HL-60 (cell line): ENCODE data around the gene MAPK11.

ENCODE experiments used
- DNase-seq, 2 experiments: peaks; one replicate each; pipeline ENCODE4 v3.0.0-alpha.2; 2010 to 2020; ENCODE audit warnings: low read depth in 1 of 2, low spot score in 1 of 2
- H3K27ac ChIP-seq: fragments of 250-450 bp; sonication (Bioruptor Pico); replicated peaks from 2 replicates; pipeline ENCODE4 v1.5.1; 2020; ENCODE audit warnings: mild to moderate bottlenecking, moderate library complexity
- H3K27me3 ChIP-seq: fragments of 250-450 bp; sonication (Bioruptor Pico); 2 replicates; pipeline ENCODE4 v1.5.1; 2021; ENCODE audit warnings: mild to moderate bottlenecking, moderate library complexity; ENCODE audit not compliant: insufficient read depth, poor library complexity, severe bottlenecking
- H3K4me3 ChIP-seq: replicated peaks from 2 replicates; pipeline ENCODE4 v1.5.1; 2011; ENCODE audit warnings: mild to moderate bottlenecking, control low read depth, low read length; ENCODE audit not compliant: insufficient read depth
- GABPA ChIP-seq: IDR thresholded peaks from 2 replicates; pipeline ENCODE4 v1.6.1; 2012; ENCODE audit warnings: low read depth
- POLR2AphosphoS5 ChIP-seq: IDR thresholded peaks from 2 replicates; pipeline ENCODE4 v1.6.1; 2012; ENCODE audit warnings: low read depth
- REST ChIP-seq: IDR thresholded peaks from 2 replicates; pipeline ENCODE4 v1.6.1; 2012; ENCODE audit warnings: low read depth; ENCODE audit not compliant: insufficient replicate concordance
- SPI1 ChIP-seq: IDR thresholded peaks from 2 replicates; pipeline ENCODE4 v1.6.1; 2012; ENCODE audit warnings: low read depth, mild to moderate bottlenecking, borderline replicate concordance
- TF ChIP-seq, protein P1 (sequence below): IDR thresholded peaks from one replicate; pipeline ENCODE4 v1.5.1; 2011; ENCODE audit warnings: low read length, control low read depth, inconsistent platforms; ENCODE audit not compliant: insufficient read depth

The MAPK11 gene

DNA sequence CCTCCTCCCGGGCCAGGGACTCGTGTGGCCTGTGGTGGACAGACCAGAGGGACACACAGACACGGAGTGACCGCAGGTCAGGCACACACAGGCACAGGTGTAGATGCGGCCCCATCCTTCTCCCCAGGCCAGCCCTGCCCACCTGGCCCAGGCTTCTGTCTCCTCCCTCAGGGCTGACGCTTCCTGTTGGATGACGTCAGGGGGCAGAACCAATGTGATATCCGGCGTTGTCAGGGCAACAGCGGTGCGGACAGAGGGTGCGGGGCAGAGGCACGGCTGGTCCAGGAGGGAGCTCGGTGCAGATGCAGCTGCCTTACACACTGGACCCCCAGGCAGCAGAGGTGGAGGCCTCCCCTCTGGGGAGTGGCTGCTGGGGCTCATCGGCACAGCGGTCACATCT lies 22.4 kb downstream of the MAPK11 start:
- Histone ChIP-seq H3K27me3 (no peaks in the 10 kb centered on the region), H3K27ac (no peak overlapping the region; the same call in 1 of the 2 replicates), H3K4me3 (no peak overlapping the region)
- peak in 1 of 2 experiments; percentile 62 for DNase-seq
- TF ChIP-seq POLR2AphosphoS5 (peak; percentile 39; the same call in 1 of the 2 replicates), GABPA (no peak), SPI1 (no peak)
- TF ChIP-seq, protein P1, sequence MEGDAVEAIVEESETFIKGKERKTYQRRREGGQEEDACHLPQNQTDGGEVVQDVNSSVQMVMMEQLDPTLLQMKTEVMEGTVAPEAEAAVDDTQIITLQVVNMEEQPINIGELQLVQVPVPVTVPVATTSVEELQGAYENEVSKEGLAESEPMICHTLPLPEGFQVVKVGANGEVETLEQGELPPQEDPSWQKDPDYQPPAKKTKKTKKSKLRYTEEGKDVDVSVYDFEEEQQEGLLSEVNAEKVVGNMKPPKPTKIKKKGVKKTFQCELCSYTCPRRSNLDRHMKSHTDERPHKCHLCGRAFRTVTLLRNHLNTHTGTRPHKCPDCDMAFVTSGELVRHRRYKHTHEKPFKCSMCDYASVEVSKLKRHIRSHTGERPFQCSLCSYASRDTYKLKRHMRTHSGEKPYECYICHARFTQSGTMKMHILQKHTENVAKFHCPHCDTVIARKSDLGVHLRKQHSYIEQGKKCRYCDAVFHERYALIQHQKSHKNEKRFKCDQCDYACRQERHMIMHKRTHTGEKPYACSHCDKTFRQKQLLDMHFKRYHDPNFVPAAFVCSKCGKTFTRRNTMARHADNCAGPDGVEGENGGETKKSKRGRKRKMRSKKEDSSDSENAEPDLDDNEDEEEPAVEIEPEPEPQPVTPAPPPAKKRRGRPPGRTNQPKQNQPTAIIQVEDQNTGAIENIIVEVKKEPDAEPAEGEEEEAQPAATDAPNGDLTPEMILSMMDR, result no peak

DNA sequence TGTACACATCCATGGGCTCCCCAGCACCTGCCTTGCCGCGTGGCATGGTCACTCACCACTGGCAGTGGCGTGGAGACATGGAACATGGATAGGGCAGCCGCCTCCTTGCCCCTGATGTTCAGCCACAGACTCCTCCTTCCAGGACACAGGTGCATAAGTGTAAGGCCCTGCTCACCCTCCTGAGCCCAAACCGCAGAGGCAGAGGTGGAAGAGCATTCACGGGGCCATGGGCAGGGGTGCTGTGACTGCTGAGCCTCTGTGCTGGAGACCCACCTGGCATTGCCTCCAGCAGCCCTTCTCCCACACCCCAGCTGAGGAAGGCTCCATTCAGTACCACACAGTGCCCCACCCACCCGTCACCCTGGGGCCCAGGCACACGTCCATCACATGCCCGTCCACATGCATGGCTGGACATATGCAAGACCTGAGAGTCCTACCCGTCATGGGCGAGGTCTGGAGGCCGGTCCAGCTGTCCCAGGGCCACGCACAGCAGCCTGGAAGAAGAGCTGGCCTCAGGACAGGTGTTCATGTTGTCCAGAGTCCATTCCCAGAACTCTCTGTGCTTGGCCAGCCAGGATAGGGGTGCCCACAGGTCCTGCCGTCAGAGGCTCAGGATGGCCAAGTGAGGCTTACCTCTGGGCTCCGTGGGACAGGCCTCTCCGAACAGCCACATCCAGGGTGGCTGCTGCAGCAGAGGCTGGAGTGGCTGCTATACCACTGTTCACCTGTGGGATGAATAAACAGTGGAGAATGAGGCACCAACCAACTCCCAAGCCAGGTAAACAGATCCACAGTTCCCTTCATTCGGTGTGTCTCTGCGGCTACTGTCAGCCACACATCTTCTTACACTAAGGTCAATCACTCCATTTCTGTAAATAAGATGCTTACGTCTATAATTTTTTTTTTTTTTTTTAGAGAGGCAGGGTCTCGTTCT lies 23.7 kb downstream of the MAPK11 start:
- Histone ChIP-seq H3K27ac (no peak overlapping the region), H3K4me3 (no peak overlapping the region), H3K27me3 (no peaks in the 10 kb centered on the region)
- no peak for DNase-seq
- TF ChIP-seq REST (no peak), GABPA (no peak), POLR2AphosphoS5 (no peak), SPI1 (no peak)
- TF ChIP-seq, protein P1, result no peak

DNA sequence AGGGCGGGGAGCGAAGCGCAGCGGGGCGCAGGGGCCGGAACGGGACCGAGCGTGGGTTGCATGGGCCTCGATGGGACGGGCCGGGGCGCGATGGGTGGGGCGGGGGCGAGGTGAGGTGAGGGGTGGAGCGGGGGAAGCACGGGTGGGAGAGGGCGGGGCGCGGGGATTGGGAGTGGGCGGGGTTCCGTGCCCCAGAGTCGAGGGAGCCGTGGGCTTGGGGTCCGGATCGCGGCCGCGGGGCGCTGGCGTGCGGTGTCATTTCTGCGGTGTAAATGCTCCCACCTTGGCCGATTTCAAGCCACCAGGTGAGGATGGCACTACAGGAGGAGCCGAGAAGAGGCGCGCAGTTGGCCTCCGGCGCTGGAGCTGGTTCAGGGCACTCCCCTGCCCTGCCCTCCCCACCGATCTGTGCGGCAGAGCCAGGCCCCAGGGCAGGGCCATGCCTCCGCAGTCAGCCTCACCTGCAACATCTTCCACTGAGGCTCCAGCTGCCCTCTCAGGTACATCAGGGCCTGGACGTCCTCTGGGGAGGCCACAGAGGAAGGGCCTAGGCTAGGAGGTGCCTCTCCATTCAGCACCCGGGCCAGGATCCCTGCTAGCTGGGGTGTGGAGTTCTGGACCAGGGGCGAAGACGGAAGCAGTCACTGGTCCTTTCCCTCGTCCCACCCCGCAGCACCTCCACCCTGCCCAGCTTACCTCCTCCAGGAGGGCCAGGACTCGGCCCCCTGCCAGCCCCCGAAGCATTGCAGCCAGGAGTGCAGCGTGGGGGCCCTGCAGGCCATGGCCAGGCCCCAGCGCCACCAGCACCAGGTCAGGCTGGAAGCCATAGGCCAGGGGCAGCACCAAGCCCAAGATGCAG lies 24.7 kb downstream of the MAPK11 start:
- H3K27ac ChIP-seq, result peak overlapping the region; percentile 82
- TF ChIP-seq REST, result no peak
- TF ChIP-seq, protein P1, result no peak
- TF ChIP-seq SPI1, result no peak
- no peak for TF ChIP-seq POLR2AphosphoS5
- no peak for TF ChIP-seq GABPA
- no peak for DNase-seq
- no peaks in the 10 kb centered on the region for H3K27me3 ChIP-seq
- peak overlapping the region; percentile 96 for H3K4me3 ChIP-seq
